ENCODE data around the gene DISP3.

Gene DISP3

GRCh38 chr1:11482701-11483479, 3.9 kb downstream of the DISP3 start:
- Histone ChIP-seq H3K36me3 (replicated peaks) (no peaks in the 10 kb centered on the region), H3K27ac (no peak overlapping the region), H3K27me3 (replicated peaks) (peaks cover 15% of the 10 kb centered on the region), H3K4me3 (ENCODE audit: low read depth, low read length) (no peak overlapping the region)
- no peak for DNase-seq
- in situ Hi-C loops (cut with HindIII; ENCODE audit: low pct_ligation_motif_present, low sequenced_read_pairs), result no loop called here
- TF ChIP-seq CTCF (IDR thresholded peaks at IDR 0.05; ENCODE audit: low read depth, low read length, missing control alignments), result no peak

GRCh38 chr1:11483581-11484320, 4.8 kb downstream of the DISP3 start:
- H3K4me3 ChIP-seq (ENCODE audit: low read depth, low read length), result no peak overlapping the region
- no peaks in the 10 kb centered on the region for H3K36me3 ChIP-seq (replicated peaks)
- no peak for TF ChIP-seq CTCF (IDR thresholded peaks at IDR 0.05; ENCODE audit: low read depth, low read length, missing control alignments)
- H3K27me3 ChIP-seq (replicated peaks), result peaks cover 15% of the 10 kb centered on the region
- in situ Hi-C loops (cut with HindIII; ENCODE audit: low pct_ligation_motif_present, low sequenced_read_pairs), result no loop called here
- DNase-seq, result no peak
- H3K27ac ChIP-seq, result no peak overlapping the region

GRCh38 chr1:11484321-11484655, 5.3 kb downstream of the DISP3 start:
- DNase-seq, result no peak
- in situ Hi-C loops (cut with HindIII; ENCODE audit: low pct_ligation_motif_present, low sequenced_read_pairs), result no loop called here
- Histone ChIP-seq H3K36me3 (replicated peaks) (no peaks in the 10 kb centered on the region), H3K27me3 (replicated peaks) (peaks cover 13% of the 10 kb centered on the region), H3K27ac (no peak overlapping the region), H3K4me3 (ENCODE audit: low read depth, low read length) (no peak overlapping the region)
- no peak for TF ChIP-seq CTCF (IDR thresholded peaks at IDR 0.05; ENCODE audit: low read depth, low read length, missing control alignments)

- Histone ChIP-seq H3K36me3 (replicated peaks) (no peaks in the 10 kb centered on the region), H3K4me3 (ENCODE audit: low read depth, low read length) (no peak overlapping the region), H3K27ac (no peak overlapping the region), H3K27me3 (replicated peaks) (peaks cover 6% of the 10 kb centered on the region)
- in situ Hi-C loops (cut with HindIII; ENCODE audit: low pct_ligation_motif_present, low sequenced_read_pairs), result no loop called here
- no peak for TF ChIP-seq CTCF (IDR thresholded peaks at IDR 0.05; ENCODE audit: low read depth, low read length, missing control alignments)
- no peak for DNase-seq
Measured at GRCh38 chr1:11485191-11485590, 6.2 kb downstream of the DISP3 start.

GRCh38 chr1:11486231-11487009, 7.5 kb downstream of the DISP3 start:
- no peaks in the 10 kb centered on the region for H3K36me3 ChIP-seq (replicated peaks)
- no peak for TF ChIP-seq CTCF (IDR thresholded peaks at IDR 0.05; ENCODE audit: low read depth, low read length, missing control alignments)
- in situ Hi-C loops (cut with HindIII; ENCODE audit: low pct_ligation_motif_present, low sequenced_read_pairs), result no loop called here
- DNase-seq, result no peak
- no peak overlapping the region for H3K27ac ChIP-seq
- no peaks in the 10 kb centered on the region for H3K27me3 ChIP-seq (replicated peaks)
- H3K4me3 ChIP-seq (ENCODE audit: low read depth, low read length), result no peak overlapping the region

Measured in brain microvascular endothelial cell (primary cell).